Activated naive CD8-positive, alpha-beta T cell treated with anti-CD3 and anti-CD28 coated beads, Interleukin-2, amount 10 ng/mL, durations not matched to agents 7 days and 5 days (primary cell): ENCODE measurements around the gene AKAP8. TPM values are rescaled to one million over a fixed set of nuclear protein-coding genes. Genes with fewer than 3 reads are reported as not detected.
"Not testable (repeated sequence)": the region's sequence is repeated elsewhere in the genome, so short reads cannot be mapped to it uniquely, and the experiment has no call there.

Experiments used
- ATAC-seq: fragments of 150-1000 bp; cut with Tn5 transposase; one replicate; pipeline ENCODE4 v1.10.0; 2021; ENCODE audit warnings: low read depth, moderate library complexity
- POLR2A ChIA-PET: fragments of 350-600 bp; sonication (Branson Sonifier 250); formaldehyde crosslinking; loops from one replicate; lab custom pipeline; 2021; ENCODE audit warnings: antibody characterized with exemption; lab: Charles Lee
- DNase-seq: peaks from one replicate; pipeline ENCODE4 v3.0.0; 2021
- H3K27ac Mint-ChIP-seq: one replicate; pipeline ENCODE4 v1.8.0; 2022; ENCODE audit warnings: mild to moderate bottlenecking, mixed read lengths
- H3K27me3 Mint-ChIP-seq: one replicate; pipeline ENCODE4 v1.8.0; 2022; ENCODE audit warnings: mild to moderate bottlenecking, moderate library complexity, mixed read lengths
- H3K36me3 Mint-ChIP-seq: one replicate; pipeline ENCODE4 v1.8.0; 2021; ENCODE audit warnings: mild to moderate bottlenecking, mixed read lengths
- H3K4me1 Mint-ChIP-seq: one replicate; pipeline ENCODE4 v1.8.0; 2021; ENCODE audit warnings: mixed read lengths
- H3K4me3 Mint-ChIP-seq: one replicate; pipeline ENCODE4 v1.8.0; 2022; ENCODE audit warnings: mild to moderate bottlenecking, moderate library complexity, mixed read lengths
- H3K9me3 Mint-ChIP-seq: one replicate; pipeline ENCODE4 v1.8.0; 2021; ENCODE audit warnings: mixed read lengths
- total RNA-seq, 2 experiments: library from RNA; stranded (reverse); gene quantifications; one replicate each; pipeline ENCODE4 v1.2.3, GENCODE V29; 2021

AKAP8 gene
- total RNA-seq, 2 experiments from 2014 or later: 57.4 to 59.1 TPM

DNA sequence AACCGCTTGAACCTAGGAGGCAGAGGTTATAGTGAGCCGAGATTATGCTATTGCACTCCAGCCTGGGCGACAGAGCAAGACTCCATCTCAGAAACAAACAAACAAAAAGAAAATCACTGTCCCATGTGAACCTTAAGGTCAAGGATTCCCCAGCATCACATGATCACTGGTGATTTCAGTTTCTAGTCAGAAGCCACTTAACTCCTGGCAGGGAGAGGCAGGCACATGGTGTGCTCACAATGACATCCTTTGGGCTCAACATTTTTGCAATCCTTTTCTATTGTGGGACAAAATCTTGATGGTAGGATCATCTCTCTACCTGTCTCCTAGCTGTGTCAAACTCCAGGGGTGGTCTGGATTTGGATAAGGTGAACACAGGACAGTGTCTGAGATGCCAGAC, 12.1 kb downstream of the AKAP8 start:
- Mint-ChIP-seq H3K9me3 (no peaks in the 10 kb centered on the region), H3K4me3 (no peak overlapping the region), H3K27me3 (no peaks in the 10 kb centered on the region), H3K27ac (no peak overlapping the region), H3K4me1 (no peaks in the 10 kb centered on the region), H3K36me3 (peaks cover 12% of the 10 kb centered on the region)
- DNase-seq (no peak), ATAC-seq (no peak)
- POLR2A ChIA-PET: interaction anchor here (1.2 kb wide), 1 partner anchor 12 kb away, joined by 5 read pairs; the partner anchor contains the start of gene AKAP8

DNA sequence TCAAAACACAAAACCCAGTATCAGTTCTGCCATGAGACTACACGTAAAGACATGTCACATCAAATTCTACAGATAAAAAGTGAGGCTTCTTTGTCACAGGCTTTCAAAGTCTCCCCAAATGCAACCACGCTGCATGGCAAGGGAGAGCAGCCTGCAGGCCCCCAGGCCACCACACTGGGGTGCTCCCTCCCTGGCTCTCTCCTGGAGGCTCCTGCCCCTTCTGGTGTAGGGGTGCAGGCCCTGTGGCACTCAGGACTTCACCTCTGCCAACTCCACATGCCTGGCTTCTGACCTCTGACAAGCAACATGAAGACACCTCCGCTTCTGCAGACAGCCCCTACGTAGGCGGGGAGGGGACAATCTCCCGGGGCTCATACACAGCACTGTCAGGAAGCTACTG, 14.3 kb downstream of the AKAP8 start:
- Mint-ChIP-seq H3K36me3 (peaks cover 21% of the 10 kb centered on the region), H3K27me3 (no peaks in the 10 kb centered on the region), H3K4me1 (peaks cover 1% of the 10 kb centered on the region), H3K9me3 (no peaks in the 10 kb centered on the region), H3K27ac (no peak overlapping the region), H3K4me3 (no peak overlapping the region)
- POLR2A ChIA-PET: interaction anchor here (1.0 kb wide), 1 partner anchor 32 kb away, joined by 3 read pairs; no protein-coding TSS in a partner anchor
- no peak for ATAC-seq
- DNase-seq: no peak

DNA sequence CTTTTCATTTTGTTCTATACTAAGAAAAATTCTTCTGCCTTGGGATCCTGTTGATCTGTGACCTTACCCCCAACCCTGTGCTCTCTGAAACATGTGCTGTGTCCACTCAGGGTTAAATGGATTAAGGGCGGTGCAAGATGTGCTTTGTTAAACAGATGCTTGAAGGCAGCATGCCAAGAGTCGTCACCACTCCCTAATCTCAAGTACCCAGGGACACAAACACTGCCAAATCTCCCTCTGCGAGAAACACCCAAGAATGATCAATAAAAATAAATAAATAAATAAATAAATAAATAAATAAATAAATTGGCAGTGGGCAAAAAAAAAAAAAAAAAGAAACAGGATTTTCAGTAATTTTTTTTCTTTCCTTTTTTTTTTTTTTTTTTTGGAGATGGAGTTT, 15.8 kb downstream of the AKAP8 start:
- POLR2A ChIA-PET, DNase-seq, ATAC-seq, H3K4me3 Mint-ChIP-seq, H3K9me3 Mint-ChIP-seq, H3K4me1 Mint-ChIP-seq, H3K27me3 Mint-ChIP-seq, H3K27ac Mint-ChIP-seq: not testable (repeated sequence)
- peaks cover 26% of the 10 kb centered on the region for H3K36me3 Mint-ChIP-seq

DNA sequence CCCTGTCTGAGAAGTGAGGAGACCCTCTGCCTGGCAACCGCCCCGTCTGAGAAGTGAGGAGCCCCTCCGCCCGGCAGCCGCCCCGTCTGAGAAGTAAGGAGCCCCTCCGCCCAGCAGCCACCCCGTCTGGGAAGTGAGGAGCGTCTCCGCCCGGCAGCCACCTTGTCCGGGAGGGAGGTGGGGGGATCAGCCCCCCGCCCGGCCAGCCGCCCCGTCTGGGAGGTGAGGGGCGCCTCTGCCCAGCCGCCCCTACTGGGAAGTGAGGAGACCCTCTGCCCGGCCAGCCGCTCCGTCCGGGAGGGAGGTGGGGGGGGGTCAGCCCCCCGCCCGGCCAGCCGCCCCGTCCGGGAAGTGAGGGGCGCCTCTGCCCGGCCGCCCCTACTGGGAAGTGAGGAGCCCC, 16.5 kb downstream of the AKAP8 start:
- H3K4me1 Mint-ChIP-seq, H3K4me3 Mint-ChIP-seq, H3K27me3 Mint-ChIP-seq, POLR2A ChIA-PET, H3K27ac Mint-ChIP-seq, DNase-seq, ATAC-seq, H3K9me3 Mint-ChIP-seq: not testable (repeated sequence)
- H3K36me3 Mint-ChIP-seq: peaks cover 32% of the 10 kb centered on the region

DNA sequence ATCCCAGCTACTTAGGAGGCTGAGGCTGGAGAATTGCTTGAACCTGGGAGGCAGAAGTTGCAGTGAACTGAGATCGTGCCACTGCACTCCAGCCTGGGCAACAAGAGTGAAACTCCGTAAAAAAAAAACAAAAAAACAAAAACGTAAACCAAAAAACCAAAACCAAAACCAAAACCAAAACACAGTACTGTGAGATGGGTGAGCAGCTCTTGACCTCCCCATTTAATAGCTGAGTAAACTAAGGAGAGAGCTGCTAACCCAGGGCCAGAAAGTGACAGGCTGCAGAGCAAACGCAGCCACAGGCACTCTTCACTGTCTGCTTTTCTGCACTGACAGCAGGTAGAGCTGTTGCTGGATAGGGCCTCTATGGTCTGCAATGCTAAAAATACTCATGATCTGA, 19.6 kb downstream of the AKAP8 start:
- not testable (repeated sequence) for H3K27me3 Mint-ChIP-seq, H3K27ac Mint-ChIP-seq, H3K4me1 Mint-ChIP-seq, ATAC-seq, H3K9me3 Mint-ChIP-seq, H3K4me3 Mint-ChIP-seq, DNase-seq
- POLR2A ChIA-PET: interaction anchor here (1.1 kb wide), 1 partner anchor 27 kb away, joined by 3 read pairs; the partner anchor contains the start of gene BRD4
- H3K36me3 Mint-ChIP-seq: peaks cover 40% of the 10 kb centered on the region

DNA sequence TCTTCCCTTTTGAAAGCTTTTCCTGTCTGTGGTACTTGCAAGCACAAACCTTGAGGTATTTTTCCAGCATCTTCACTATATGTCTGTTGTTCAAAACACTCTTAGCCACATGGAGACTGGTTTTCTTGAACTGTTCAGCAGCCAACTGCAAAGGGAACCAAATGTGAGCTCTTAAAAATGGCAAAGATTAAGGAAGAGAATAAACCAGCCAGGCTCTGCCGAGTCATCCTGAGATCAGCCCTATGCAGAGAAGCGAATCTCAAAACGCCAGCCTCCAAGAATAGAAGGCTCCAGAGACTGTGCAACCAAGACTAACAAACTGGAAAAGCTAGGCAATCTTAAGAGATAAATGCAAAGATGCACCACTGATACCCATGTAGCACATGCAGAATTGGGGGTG, 20.7 kb downstream of the AKAP8 start:
- H3K27ac Mint-ChIP-seq: no peak overlapping the region
- no peak overlapping the region for H3K4me3 Mint-ChIP-seq
- H3K9me3 Mint-ChIP-seq: no peaks in the 10 kb centered on the region
- no peaks in the 10 kb centered on the region for H3K27me3 Mint-ChIP-seq
- H3K4me1 Mint-ChIP-seq: peaks cover 1% of the 10 kb centered on the region
- ATAC-seq: no peak
- DNase-seq: no peak
- POLR2A ChIA-PET: interaction anchor here (1.5 to 2.6 kb wide), 2 partner anchors 19 to 60 kb away, joined by 4 to 10 read pairs; partner anchors contain the start of gene AKAP8L
- peaks cover 45% of the 10 kb centered on the region for H3K36me3 Mint-ChIP-seq

DNA sequence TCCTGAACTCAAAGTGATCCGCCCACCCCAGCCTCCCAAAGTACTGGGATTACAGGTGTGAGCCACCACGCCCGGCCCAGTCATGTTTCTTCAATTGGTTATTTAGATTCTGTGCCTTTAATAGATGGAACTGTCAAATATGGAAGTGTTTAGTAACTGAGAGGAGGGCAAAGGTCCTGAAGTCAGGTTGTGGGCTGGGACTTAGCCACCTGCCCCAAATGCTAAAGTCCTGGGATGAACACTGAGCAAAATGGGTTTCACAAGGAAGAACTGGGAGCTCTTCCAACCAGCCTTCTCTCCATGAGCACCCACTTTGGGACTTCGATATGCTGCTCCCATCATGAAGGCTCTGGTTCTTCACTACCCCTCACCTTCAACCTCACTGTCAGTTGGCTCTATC, 21.7 kb downstream of the AKAP8 start:
- DNase-seq (no peak), ATAC-seq (no peak)
- Mint-ChIP-seq H3K9me3 (no peaks in the 10 kb centered on the region), H3K4me1 (peaks cover 1% of the 10 kb centered on the region), H3K36me3 (peaks cover 42% of the 10 kb centered on the region), H3K27ac (no peak overlapping the region), H3K4me3 (no peak overlapping the region), H3K27me3 (no peaks in the 10 kb centered on the region)
- POLR2A ChIA-PET: interaction anchor here (0.5 to 2.6 kb wide), 3 partner anchors 20 to 201 kb away, joined by 4 to 10 read pairs (median 4); partner anchors contain the start of gene AKAP8L

DNA sequence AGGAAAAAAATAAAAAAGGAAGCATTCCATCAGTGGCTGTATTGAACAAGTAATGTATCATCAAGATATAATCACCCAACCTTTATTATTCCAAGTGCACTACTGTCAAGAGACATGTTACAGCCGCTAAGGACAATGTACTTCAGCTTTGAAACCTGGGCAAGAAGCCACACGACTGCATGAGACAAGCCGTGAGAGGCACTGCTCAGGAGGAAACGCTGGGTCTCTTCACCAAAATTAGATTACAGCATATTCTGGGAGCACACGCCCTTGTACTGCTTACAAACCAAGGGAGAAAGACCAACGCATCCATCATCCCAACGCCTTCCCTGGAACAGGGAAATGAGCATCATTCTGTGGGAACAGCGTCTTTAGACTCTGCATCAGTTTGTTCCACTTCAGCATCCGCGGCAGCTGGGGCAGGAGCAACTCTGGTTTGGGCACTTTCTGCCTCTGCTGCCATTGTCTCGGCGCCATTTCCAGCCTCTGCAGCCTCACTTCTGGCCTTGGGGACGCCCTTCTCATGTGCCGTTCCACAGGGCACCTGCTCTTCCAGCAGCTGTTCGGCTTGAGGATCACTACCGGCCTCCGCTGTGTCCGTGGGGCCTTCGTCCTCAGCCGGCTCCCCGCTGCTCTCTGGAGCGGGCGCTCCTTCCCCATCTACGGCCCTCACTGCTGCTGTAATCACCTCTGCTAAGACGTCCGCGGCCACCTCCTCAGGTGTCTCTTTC, 24.9 kb downstream of the AKAP8 start:
- Mint-ChIP-seq H3K36me3 (peaks cover 36% of the 10 kb centered on the region), H3K27ac (no peak overlapping the region)

DNA sequence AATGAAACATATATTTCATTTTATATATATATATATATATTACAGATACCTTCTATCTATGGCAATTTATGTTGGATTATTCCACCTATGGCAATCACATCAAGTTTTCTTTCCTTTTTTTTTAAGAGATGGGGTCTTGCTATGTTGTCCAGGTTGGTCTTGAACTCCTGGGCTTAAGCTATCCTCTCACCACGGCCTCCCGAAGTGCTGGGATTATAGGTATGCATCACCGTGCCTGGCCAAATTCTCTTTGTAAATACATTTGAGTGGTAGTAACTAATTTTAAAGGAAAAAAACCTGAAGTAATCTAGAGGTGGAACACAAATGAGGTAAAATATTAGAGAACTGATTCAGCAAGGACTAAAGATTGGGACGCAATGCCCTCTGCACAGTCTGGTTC, 25.7 kb downstream of the AKAP8 start:
- ATAC-seq (no peak), DNase-seq (no peak)
- Mint-ChIP-seq H3K27me3 (no peaks in the 10 kb centered on the region), H3K36me3 (peaks cover 32% of the 10 kb centered on the region), H3K4me3 (no peak overlapping the region), H3K4me1 (no peaks in the 10 kb centered on the region), H3K9me3 (no peaks in the 10 kb centered on the region), H3K27ac (no peak overlapping the region)
- POLR2A ChIA-PET: interaction anchor here (0.7 to 1.2 kb wide), 2 partner anchors 21 to 43 kb away, joined by 3 read pairs; partner anchors contain the start of gene BRD4

More for the DNA sequence above, 24.9 kb downstream of the AKAP8 start:
- H3K4me3 Mint-ChIP-seq: no peak overlapping the region
- DNase-seq (no peak), ATAC-seq (no peak)
- H3K4me1 Mint-ChIP-seq: no peaks in the 10 kb centered on the region
- no peaks in the 10 kb centered on the region for H3K27me3 Mint-ChIP-seq
- H3K9me3 Mint-ChIP-seq: no peaks in the 10 kb centered on the region
- POLR2A ChIA-PET: interaction anchor here (0.7 kb wide), 1 partner anchor 43 kb away, joined by 3 read pairs; no protein-coding TSS in a partner anchor

DNA sequence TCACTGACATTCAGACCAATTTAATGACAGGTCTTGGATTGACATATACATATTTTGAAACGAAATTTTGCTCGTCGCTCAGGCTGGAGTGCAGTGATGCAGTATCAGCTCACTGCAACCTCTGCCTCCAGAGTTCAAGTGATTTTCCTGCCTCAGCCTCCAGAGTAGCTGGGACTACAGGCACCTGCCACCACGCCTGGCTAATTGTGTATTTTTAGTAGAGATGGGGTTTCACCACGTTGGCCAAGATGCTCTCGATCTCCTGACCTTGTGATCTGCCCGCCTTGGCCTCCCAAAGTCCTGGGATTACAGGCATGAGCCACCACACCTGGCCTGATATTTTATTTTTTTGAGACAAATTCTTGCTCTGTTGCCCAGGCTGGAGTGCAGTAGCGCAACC, 27.1 kb downstream of the AKAP8 start:
- POLR2A ChIA-PET: interaction anchor here (0.6 to 1.2 kb wide), 2 partner anchors 20 to 27 kb away, joined by 3 to 6 read pairs; partner anchors contain the start of gene BRD4
- H3K4me3 Mint-ChIP-seq, DNase-seq, H3K27ac Mint-ChIP-seq, ATAC-seq, H3K27me3 Mint-ChIP-seq, H3K9me3 Mint-ChIP-seq, H3K4me1 Mint-ChIP-seq: not testable (repeated sequence)
- H3K36me3 Mint-ChIP-seq: peaks cover 19% of the 10 kb centered on the region

DNA sequence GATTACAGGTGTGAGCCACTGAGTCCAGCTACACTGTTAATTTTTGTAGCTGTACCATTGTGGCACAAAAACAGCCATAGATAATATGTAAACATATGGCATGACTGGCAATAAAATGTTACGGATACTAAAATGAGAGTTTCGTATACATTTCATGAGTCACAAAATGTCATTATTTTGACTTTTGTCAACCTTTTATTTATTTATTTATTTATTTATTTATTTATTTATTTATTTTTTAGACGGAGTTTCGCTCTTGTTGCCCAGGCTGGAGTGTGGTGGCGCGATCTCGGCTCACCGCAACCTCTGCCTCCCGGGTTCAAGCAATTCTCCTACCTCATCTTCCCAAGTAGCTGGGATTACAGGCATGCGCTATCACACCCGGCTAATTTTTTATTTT, 38.3 kb downstream of the AKAP8 start:
- H3K4me3 Mint-ChIP-seq, ATAC-seq, POLR2A ChIA-PET, H3K4me1 Mint-ChIP-seq, H3K27ac Mint-ChIP-seq, H3K27me3 Mint-ChIP-seq, H3K36me3 Mint-ChIP-seq, H3K9me3 Mint-ChIP-seq, DNase-seq: not testable (repeated sequence)

DNA sequence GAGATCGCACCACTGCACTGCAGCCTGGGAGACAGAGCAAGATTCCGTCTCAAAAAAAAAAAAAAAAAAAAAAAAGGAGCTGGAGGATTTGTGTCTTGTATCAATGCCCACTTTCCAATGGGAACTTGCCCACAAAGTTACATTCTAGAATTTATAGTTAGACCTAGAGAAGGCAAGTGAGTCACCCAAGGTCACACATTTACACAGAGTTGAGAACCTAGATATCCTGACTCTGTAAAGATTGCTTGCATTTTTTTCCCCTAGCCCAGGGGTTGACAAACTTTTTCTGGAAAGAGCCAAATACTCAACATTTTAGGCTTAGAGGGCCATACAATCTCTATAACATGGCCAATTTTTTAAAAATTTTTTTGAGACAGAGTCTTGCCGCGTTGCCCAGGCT, 39.5 kb downstream of the AKAP8 start:
- Mint-ChIP-seq H3K27me3 (no peaks in the 10 kb centered on the region), H3K4me3 (no peak overlapping the region), H3K36me3 (peaks cover 7% of the 10 kb centered on the region), H3K27ac (no peak overlapping the region), H3K9me3 (no peaks in the 10 kb centered on the region), H3K4me1 (no peaks in the 10 kb centered on the region)
- DNase-seq: no peak
- no peak for ATAC-seq
- POLR2A ChIA-PET: interaction anchor here (0.6 kb wide), 1 partner anchor 86 kb away, joined by 3 read pairs; no protein-coding TSS in a partner anchor

DNA sequence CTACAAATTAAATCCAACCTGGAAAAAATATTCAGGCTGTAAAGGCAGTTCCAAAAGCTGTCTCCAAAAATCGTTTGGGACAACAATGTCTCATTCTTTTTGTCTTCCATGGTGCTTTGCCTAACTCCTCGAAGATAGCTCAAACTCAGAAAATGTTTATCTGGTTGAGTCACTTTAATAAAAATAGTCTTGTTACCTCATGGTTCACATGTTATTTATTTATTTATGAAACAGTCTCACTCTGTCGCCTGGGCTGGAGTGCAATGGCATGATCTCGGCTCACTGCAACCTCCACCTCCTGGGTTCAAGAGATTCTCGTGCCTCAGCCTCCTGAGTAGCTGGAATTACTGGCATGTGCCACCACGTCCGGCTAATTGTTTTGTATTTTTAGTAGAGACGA, 42.4 kb downstream of the AKAP8 start:
- DNase-seq (no peak), ATAC-seq (no peak)
- Mint-ChIP-seq H3K4me3 (no peak overlapping the region), H3K27me3 (no peaks in the 10 kb centered on the region), H3K27ac (no peak overlapping the region), H3K36me3 (peaks cover 8% of the 10 kb centered on the region), H3K4me1 (peaks cover 9% of the 10 kb centered on the region), H3K9me3 (no peaks in the 10 kb centered on the region)
- POLR2A ChIA-PET: no interaction called here

DNA sequence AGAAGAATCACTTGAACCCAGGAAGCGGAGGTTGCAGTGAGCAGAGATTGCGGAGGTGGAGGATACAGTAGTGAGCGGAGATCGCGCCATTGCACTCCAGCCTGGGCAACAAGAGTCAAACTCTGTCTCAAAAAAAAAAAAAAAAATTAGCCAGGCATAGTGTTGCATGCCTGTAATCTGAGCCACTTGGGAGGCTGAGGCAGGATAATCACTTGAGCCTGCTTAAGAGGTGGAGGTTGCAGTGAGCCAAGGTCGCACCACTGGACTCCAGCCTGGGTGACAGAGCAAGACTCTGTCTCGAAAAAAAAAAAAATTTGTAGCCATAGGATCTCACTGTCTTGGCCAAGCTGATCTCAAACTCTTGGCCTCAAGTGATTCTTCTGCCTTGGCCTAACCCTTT, 43.6 kb downstream of the AKAP8 start:
- H3K36me3 Mint-ChIP-seq, H3K4me3 Mint-ChIP-seq, H3K27ac Mint-ChIP-seq, H3K27me3 Mint-ChIP-seq, POLR2A ChIA-PET, H3K4me1 Mint-ChIP-seq, DNase-seq, ATAC-seq, H3K9me3 Mint-ChIP-seq: not testable (repeated sequence)
